OCI-LY1 (cell line): ENCODE results near the gene PNPLA5.
"Not testable (repeated sequence)": the region's sequence is repeated elsewhere in the genome, so short reads cannot be mapped to it uniquely, and the experiment has no call there.

Experiments used
- H2AFZ ChIP-seq: fragments of 200-600 bp; sonication (generic), shearing (Covaris generic); 2 replicates; pipeline ENCODE4 v1.6.0; 2014; ENCODE audit warnings: antibody characterized with exemption, mild to moderate bottlenecking, low read length
- H3F3A ChIP-seq: fragments of 200-600 bp; sonication (generic), shearing (Covaris generic); 2 replicates; pipeline ENCODE4 v1.6.0; 2014; ENCODE audit warnings: mild to moderate bottlenecking, antibody characterized with exemption, low read length, moderate library complexity; ENCODE audit not compliant: insufficient read depth
- H3K27ac ChIP-seq: fragments of 200-600 bp; sonication (generic); 2 replicates; pipeline ENCODE4 v1.5.1; 2014; ENCODE audit warnings: low read length, mixed run types, mild to moderate bottlenecking, low read depth; ENCODE audit not compliant: poor library complexity, severe bottlenecking
- H3K27me3 ChIP-seq: fragments of 200-600 bp; sonication (generic); 2 replicates; pipeline ENCODE4 v1.6.0; 2014; ENCODE audit warnings: antibody characterized with exemption, mild to moderate bottlenecking, low read length, moderate library complexity; ENCODE audit not compliant: insufficient read depth
- H3K36me3 ChIP-seq: fragments of 200-600 bp; sonication (generic); 2 replicates; pipeline ENCODE4 v1.6.1; 2014; ENCODE audit warnings: mild to moderate bottlenecking, antibody characterized with exemption, low read length, moderate library complexity, mixed read lengths; ENCODE audit not compliant: insufficient read depth
- H3K4me1 ChIP-seq: fragments of 200-600 bp; sonication (generic); 2 replicates; pipeline ENCODE4 v1.5.1; 2014; ENCODE audit warnings: mild to moderate bottlenecking, low read length, moderate library complexity; ENCODE audit not compliant: insufficient read depth, severe bottlenecking
- H3K4me2 ChIP-seq: fragments of 200-600 bp; sonication (generic), shearing (Covaris generic); 2 replicates; pipeline ENCODE4 v1.6.1; 2014; ENCODE audit warnings: low read length
- H3K4me3 ChIP-seq: fragments of 200-600 bp; sonication (generic); 2 replicates; pipeline ENCODE4 v1.5.1; 2014; ENCODE audit warnings: low read length, low read depth, mild to moderate bottlenecking, mixed read lengths; ENCODE audit not compliant: poor library complexity, severe bottlenecking
- H3K79me2 ChIP-seq: fragments of 200-600 bp; shearing (Covaris generic); 2 replicates; pipeline ENCODE4 v1.6.1; 2016; ENCODE audit warnings: mixed run types, low read length, mixed read lengths; ENCODE audit not compliant: insufficient read depth
- H3K9ac ChIP-seq: fragments of 200-600 bp; sonication (generic), shearing (Covaris generic); 2 replicates; pipeline ENCODE4 v1.6.1; 2014; ENCODE audit warnings: mild to moderate bottlenecking, low read length, mixed read lengths
- H3K9me2 ChIP-seq: fragments of 200-600 bp; sonication (generic), shearing (Covaris generic); 2 replicates; pipeline ENCODE4 v1.6.1; 2014; ENCODE audit warnings: low read depth, mild to moderate bottlenecking, low read length, mixed read lengths
- H3K9me3 ChIP-seq: fragments of 200-600 bp; shearing (Covaris generic); 2 replicates; pipeline ENCODE4 v1.6.1; 2014; ENCODE audit warnings: low read length, mixed read lengths
- H4K20me1 ChIP-seq: fragments of 200-600 bp; sonication (generic), shearing (Covaris generic); 2 replicates; pipeline ENCODE4 v1.6.0; 2016; ENCODE audit warnings: mild to moderate bottlenecking, low read length; ENCODE audit not compliant: insufficient read depth
- EZH2 ChIP-seq: fragments of 200-600 bp; sonication (generic), shearing (Covaris generic); IDR thresholded peaks from 2 replicates; pipeline ENCODE4 v1.8.0; 2017; ENCODE audit warnings: borderline replicate concordance, mixed run types, mild to moderate bottlenecking, antibody characterized with exemption, low read length, moderate library complexity, mixed read lengths
- TF ChIP-seq, protein P1 (sequence below): fragments of 200-600 bp; sonication (generic), shearing (Covaris generic); IDR thresholded peaks from 2 replicates; pipeline ENCODE4 v1.5.1; 2017; ENCODE audit warnings: mild to moderate bottlenecking, antibody characterized with exemption, low read length, moderate library complexity, mixed read lengths

Gene PNPLA5

DNA sequence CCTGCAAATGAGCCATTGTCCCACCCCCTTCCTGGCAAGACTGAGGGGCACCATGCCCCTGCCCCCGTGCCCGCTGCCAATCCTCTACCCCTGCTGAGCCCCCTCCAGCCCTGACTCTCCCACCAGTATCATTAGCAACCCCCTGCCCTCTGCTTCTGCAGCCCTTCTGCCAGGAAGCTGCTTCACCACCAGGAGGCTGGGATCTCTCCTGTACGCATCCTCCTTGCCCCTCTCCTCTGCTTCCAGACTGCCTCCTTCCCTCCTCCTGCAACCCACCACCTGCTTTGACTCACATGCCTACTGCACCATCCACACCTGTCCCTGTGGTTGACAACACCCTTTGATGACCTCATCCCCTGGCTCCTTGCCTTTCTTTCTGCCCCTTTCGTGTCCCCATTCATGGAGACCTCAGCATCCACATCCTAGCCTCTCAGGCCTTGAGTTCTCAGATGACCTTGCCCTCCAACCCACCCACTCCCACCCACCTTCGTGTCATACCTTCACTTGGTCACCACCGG, 18.4 kb upstream of the PNPLA5 start:
- H3F3A ChIP-seq: no peaks in the 10 kb centered on the region

DNA sequence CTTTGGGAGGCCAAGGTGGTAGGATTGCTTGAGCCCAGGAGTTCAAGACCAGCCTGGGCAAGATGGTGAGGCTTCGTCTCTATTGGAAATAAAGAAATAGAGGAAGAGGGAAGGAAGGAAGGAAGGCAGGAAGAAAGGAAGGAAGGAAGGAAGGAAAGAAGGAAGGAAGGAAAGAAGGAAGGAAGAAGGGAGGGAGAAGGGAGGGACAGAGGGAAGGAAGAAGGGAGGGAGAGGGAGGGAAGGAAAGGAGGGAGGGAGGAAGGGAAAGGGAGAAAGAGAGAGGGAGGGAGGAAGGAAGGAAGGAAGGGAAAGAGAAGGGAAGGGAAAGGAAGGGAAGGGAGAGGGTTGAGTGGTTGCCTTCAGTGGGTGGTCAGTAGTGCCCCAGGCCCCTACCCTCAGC, 17.9 kb upstream of the PNPLA5 start:
- no peak overlapping the region for H3K9ac ChIP-seq
- no peak for TF ChIP-seq EZH2
- TF ChIP-seq, protein P1, sequence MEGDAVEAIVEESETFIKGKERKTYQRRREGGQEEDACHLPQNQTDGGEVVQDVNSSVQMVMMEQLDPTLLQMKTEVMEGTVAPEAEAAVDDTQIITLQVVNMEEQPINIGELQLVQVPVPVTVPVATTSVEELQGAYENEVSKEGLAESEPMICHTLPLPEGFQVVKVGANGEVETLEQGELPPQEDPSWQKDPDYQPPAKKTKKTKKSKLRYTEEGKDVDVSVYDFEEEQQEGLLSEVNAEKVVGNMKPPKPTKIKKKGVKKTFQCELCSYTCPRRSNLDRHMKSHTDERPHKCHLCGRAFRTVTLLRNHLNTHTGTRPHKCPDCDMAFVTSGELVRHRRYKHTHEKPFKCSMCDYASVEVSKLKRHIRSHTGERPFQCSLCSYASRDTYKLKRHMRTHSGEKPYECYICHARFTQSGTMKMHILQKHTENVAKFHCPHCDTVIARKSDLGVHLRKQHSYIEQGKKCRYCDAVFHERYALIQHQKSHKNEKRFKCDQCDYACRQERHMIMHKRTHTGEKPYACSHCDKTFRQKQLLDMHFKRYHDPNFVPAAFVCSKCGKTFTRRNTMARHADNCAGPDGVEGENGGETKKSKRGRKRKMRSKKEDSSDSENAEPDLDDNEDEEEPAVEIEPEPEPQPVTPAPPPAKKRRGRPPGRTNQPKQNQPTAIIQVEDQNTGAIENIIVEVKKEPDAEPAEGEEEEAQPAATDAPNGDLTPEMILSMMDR: no peak
- H3K4me3 ChIP-seq: no peak overlapping the region
- no peaks in the 10 kb centered on the region; the same call in 1 of the 2 replicates for H3K27me3 ChIP-seq
- H3F3A ChIP-seq: no peaks in the 10 kb centered on the region
- H3K79me2 ChIP-seq: no peaks in the 10 kb centered on the region
- H3K4me1 ChIP-seq: no peaks in the 10 kb centered on the region
- no peak overlapping the region for H3K27ac ChIP-seq
- no peaks in the 10 kb centered on the region for H3K9me2 ChIP-seq
- H3K9me3 ChIP-seq: no peaks in the 10 kb centered on the region
- no peak overlapping the region for H2AFZ ChIP-seq
- no peak overlapping the region for H3K4me2 ChIP-seq
- H3K36me3 ChIP-seq: no peaks in the 10 kb centered on the region
- H4K20me1 ChIP-seq: no peaks in the 10 kb centered on the region

More for the DNA sequence above, 18.4 kb upstream of the PNPLA5 start:
- no peaks in the 10 kb centered on the region for H4K20me1 ChIP-seq
- H3K9me3 ChIP-seq: no peaks in the 10 kb centered on the region
- H3K79me2 ChIP-seq: no peaks in the 10 kb centered on the region
- no peak overlapping the region for H3K9ac ChIP-seq
- no peaks in the 10 kb centered on the region; the same call in 1 of the 2 replicates for H3K27me3 ChIP-seq
- H3K36me3 ChIP-seq: no peaks in the 10 kb centered on the region
- H3K4me1 ChIP-seq: no peaks in the 10 kb centered on the region
- no peak overlapping the region for H3K27ac ChIP-seq
- no peak for TF ChIP-seq EZH2
- TF ChIP-seq, protein P1: no peak
- H3K4me3 ChIP-seq: no peak overlapping the region
- H2AFZ ChIP-seq: no peak overlapping the region
- no peaks in the 10 kb centered on the region for H3K9me2 ChIP-seq
- H3K4me2 ChIP-seq: no peak overlapping the region

DNA sequence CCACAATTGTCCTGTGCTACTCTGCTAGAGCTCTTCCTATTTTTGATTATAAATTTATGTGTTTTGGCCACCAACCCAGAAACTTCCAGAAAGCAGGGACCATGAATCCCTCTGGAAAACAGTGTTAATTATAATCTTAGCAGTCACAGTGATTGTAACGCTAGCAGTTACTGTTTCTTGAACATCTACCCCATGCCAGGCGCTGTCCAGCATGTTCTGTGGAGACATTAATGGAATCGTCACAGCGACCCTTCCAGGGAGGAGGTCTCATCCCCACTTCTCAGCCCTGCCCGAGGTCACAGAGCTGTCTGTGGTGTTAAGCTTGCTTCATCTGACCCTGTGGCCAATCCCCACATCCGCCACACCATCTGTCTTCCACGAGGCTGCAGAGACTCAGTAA, 13.9 kb upstream of the PNPLA5 start:
- Histone ChIP-seq H3K4me3 (no peak overlapping the region), H3K4me1 (no peaks in the 10 kb centered on the region), H3K79me2 (no peaks in the 10 kb centered on the region), H3K27ac (no peak overlapping the region), H3K4me2 (no peak overlapping the region), H3K9me3 (no peaks in the 10 kb centered on the region), H3K36me3 (no peaks in the 10 kb centered on the region), H3K9ac (no peak overlapping the region), H3F3A (no peaks in the 10 kb centered on the region), H4K20me1 (no peaks in the 10 kb centered on the region), H2AFZ (no peak overlapping the region), H3K9me2 (no peaks in the 10 kb centered on the region), H3K27me3 (no peaks in the 10 kb centered on the region; the same call in 1 of the 2 replicates)
- no peak for TF ChIP-seq EZH2
- TF ChIP-seq, protein P1: no peak

DNA sequence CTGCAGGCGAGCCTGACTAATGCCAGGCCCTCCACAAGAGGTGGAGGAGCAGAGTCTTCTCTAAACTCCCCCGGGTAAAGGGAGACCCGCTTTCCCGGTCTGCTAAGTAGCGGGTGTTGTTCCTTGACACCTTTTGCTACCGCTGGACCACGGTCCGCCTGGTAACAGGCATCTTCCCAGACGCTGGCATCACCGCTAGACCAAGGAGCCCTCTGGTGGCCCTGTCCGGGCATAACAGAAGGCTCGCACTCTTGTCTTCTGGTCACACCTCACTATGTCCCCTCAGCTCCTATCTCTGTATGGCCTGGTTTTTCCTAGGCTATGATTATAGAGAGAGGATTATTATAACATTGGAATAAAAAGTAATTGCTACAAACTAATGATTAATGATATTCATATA, 12.6 kb upstream of the PNPLA5 start:
- not testable (repeated sequence) for H3K27ac ChIP-seq, H3K9me3 ChIP-seq, H2AFZ ChIP-seq, H3K9ac ChIP-seq, H3K4me1 ChIP-seq, H4K20me1 ChIP-seq, H3F3A ChIP-seq, H3K4me3 ChIP-seq, H3K4me2 ChIP-seq, H3K9me2 ChIP-seq, H3K36me3 ChIP-seq, H3K27me3 ChIP-seq, H3K79me2 ChIP-seq

DNA sequence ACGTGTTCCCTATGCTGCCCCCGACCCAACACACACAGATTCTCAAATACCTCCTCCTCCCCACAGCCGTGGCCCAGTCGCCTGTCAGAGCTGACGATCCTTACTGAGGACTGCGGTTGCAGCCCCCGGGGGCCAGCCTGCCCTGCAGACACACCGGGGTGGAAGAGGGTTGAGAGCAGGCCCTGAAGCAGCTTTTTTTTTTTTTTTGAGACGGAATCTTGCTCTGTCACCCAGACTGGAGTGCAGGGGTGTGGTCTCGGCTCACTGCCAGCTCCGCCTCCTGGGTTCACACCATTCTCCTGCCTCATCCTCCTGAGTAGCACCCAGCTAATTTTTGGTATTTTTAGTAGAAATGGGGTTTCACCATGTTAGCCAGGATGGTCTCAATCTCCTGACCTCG, 11.2 kb upstream of the PNPLA5 start:
- not testable (repeated sequence) for H3K4me1 ChIP-seq, H3K9me3 ChIP-seq, H3K79me2 ChIP-seq, H3K27ac ChIP-seq, H3K9me2 ChIP-seq, H4K20me1 ChIP-seq, H3F3A ChIP-seq, H3K4me3 ChIP-seq, H2AFZ ChIP-seq, H3K4me2 ChIP-seq, H3K36me3 ChIP-seq, H3K9ac ChIP-seq, H3K27me3 ChIP-seq
